ENCODE measurements around the gene HEATR5A. TPM values are rescaled to one million over a fixed set of nuclear protein-coding genes. Genes with fewer than 3 reads are reported as not detected.

The HEATR5A gene
- total and polyA plus RNA-seq, 2 of the 13 experiments (the other 11 are each of a cell fraction or from before 2014, with no cell fraction given) = 36.4 to 105 TPM

DNA sequence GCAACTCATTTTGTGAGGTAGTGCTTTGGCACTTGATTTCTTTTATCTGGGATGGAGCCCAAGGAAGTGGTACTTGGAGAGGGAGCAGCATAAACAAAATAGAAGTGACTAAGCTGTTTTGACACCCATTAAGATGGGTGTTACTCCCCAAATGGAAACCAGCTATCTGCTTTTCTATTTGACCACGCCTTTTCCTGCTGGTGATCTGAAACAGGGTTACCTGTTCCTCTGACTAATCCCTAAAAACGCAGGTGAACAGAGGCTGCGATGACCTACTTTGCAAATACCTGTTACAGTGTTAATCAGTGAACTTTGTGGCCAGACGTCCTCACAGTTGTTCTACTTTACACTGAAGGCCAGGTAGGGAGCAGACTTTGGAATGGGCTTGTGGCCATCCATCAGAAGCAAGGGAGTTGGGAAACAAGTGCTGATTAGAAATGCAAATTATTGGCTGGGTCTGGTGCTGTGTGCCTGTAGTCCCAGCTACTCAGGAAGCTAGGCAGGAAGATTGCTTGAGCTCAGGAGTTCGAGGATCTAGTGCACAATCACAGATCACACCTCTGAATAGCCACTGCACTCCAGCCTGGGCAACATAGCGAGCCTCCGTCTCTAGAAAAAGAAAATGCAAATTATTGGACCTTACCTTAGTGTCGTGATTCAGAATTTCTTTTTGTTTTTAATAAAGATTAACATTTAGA is 154.5 kb downstream of the HEATR5A start (continued):
- TF ChIP-seq, protein P1, sequence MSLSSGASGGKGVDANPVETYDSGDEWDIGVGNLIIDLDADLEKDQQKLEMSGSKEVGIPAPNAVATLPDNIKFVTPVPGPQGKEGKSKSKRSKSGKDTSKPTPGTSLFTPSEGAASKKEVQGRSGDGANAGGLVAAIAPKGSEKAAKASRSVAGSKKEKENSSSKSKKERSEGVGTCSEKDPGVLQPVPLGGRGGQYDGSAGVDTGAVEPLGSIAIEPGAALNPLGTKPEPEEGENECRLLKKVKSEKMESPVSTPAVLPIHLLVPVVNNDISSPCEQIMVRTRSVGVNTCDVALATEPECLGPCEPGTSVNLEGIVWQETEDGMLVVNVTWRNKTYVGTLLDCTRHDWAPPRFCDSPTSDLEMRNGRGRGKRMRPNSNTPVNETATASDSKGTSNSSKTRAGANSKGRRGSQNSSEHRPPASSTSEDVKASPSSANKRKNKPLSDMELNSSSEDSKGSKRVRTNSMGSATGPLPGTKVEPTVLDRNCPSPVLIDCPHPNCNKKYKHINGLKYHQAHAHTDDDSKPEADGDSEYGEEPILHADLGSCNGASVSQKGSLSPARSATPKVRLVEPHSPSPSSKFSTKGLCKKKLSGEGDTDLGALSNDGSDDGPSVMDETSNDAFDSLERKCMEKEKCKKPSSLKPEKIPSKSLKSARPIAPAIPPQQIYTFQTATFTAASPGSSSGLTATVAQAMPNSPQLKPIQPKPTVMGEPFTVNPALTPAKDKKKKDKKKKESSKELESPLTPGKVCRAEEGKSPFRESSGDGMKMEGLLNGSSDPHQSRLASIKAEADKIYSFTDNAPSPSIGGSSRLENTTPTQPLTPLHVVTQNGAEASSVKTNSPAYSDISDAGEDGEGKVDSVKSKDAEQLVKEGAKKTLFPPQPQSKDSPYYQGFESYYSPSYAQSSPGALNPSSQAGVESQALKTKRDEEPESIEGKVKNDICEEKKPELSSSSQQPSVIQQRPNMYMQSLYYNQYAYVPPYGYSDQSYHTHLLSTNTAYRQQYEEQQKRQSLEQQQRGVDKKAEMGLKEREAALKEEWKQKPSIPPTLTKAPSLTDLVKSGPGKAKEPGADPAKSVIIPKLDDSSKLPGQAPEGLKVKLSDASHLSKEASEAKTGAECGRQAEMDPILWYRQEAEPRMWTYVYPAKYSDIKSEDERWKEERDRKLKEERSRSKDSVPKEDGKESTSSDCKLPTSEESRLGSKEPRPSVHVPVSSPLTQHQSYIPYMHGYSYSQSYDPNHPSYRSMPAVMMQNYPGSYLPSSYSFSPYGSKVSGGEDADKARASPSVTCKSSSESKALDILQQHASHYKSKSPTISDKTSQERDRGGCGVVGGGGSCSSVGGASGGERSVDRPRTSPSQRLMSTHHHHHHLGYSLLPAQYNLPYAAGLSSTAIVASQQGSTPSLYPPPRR (CRISPR knock-in tag; IDR thresholded peaks at IDR 0.05; ENCODE audit: borderline replicate concordance) = peak; percentile 82
- peak; percentile 77 for TF ChIP-seq ARHGAP35 (CRISPR knock-in tag; IDR thresholded peaks at IDR 0.05; ENCODE audit: borderline replicate concordance)
- TF ChIP-seq PAF1 (CRISPR knock-in tag; IDR thresholded peaks at IDR 0.05) = no peak
- TF ChIP-seq MIXL1 (CRISPR knock-in tag; IDR thresholded peaks at IDR 0.05) = peak; percentile 99
- TF ChIP-seq ZNF274 (CRISPR knock-in tag; IDR thresholded peaks at IDR 0.05) = peak; percentile 74; the same call in 1 of the 2 replicates
- TF ChIP-seq, protein P2, sequence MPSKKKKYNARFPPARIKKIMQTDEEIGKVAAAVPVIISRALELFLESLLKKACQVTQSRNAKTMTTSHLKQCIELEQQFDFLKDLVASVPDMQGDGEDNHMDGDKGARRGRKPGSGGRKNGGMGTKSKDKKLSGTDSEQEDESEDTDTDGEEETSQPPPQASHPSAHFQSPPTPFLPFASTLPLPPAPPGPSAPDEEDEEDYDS (CRISPR knock-in tag; IDR thresholded peaks at IDR 0.05) = peak; percentile 86
- TF ChIP-seq ZZZ3 (CRISPR knock-in tag; IDR thresholded peaks at IDR 0.05; ENCODE audit: borderline replicate concordance) = peak; percentile 86
- TF ChIP-seq, protein P3, sequence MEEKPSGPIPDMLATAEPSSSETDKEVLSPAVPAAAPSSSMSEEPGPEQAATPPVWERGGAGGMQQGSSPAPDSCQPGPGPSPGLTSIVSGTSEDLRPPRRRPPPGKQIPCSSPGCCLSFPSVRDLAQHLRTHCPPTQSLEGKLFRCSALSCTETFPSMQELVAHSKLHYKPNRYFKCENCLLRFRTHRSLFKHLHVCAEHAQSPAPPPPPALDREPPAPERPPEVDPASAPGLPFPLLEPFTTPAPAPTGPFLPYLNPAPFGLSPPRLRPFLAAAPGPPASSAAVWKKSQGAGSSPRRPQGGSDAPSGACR (CRISPR knock-in tag; IDR thresholded peaks at IDR 0.05) = peak; percentile 85; the same call in 1 of the 2 replicates
- TF ChIP-seq RORA (CRISPR knock-in tag; IDR thresholded peaks at IDR 0.05) = no peak
- TF ChIP-seq, protein P4, sequence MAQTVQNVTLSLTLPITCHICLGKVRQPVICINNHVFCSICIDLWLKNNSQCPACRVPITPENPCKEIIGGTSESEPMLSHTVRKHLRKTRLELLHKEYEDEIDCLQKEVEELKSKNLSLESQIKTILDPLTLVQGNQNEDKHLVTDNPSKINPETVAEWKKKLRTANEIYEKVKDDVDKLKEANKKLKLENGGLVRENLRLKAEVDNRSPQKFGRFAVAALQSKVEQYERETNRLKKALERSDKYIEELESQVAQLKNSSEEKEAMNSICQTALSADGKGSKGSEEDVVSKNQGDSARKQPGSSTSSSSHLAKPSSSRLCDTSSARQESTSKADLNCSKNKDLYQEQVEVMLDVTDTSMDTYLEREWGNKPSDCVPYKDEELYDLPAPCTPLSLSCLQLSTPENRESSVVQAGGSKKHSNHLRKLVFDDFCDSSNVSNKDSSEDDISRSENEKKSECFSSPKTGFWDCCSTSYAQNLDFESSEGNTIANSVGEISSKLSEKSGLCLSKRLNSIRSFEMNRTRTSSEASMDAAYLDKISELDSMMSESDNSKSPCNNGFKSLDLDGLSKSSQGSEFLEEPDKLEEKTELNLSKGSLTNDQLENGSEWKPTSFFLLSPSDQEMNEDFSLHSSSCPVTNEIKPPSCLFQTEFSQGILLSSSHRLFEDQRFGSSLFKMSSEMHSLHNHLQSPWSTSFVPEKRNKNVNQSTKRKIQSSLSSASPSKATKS (CRISPR knock-in tag; IDR thresholded peaks at IDR 0.05) = no peak
- TF ChIP-seq ZNF547 (CRISPR knock-in tag; IDR thresholded peaks at IDR 0.05) = peak; percentile 65; the same call in 1 of the 2 replicates
- TF ChIP-seq, protein P5, sequence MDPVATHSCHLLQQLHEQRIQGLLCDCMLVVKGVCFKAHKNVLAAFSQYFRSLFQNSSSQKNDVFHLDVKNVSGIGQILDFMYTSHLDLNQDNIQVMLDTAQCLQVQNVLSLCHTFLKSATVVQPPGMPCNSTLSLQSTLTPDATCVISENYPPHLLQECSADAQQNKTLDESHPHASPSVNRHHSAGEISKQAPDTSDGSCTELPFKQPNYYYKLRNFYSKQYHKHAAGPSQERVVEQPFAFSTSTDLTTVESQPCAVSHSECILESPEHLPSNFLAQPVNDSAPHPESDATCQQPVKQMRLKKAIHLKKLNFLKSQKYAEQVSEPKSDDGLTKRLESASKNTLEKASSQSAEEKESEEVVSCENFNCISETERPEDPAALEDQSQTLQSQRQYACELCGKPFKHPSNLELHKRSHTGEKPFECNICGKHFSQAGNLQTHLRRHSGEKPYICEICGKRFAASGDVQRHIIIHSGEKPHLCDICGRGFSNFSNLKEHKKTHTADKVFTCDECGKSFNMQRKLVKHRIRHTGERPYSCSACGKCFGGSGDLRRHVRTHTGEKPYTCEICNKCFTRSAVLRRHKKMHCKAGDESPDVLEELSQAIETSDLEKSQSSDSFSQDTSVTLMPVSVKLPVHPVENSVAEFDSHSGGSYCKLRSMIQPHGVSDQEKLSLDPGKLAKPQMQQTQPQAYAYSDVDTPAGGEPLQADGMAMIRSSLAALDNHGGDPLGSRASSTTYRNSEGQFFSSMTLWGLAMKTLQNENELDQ (CRISPR knock-in tag; IDR thresholded peaks at IDR 0.05; ENCODE audit: borderline replicate concordance) = no peak
- peak; percentile 51 for TF ChIP-seq NFYC (CRISPR knock-in tag; IDR thresholded peaks at IDR 0.05)
- TF ChIP-seq ZNF317 (CRISPR knock-in tag; IDR thresholded peaks at IDR 0.05) = no peak
- TF ChIP-seq FOXA1 (IDR thresholded peaks at IDR 0.05) = no peak
- TF ChIP-seq FOXA1 (CRISPR knock-in tag; IDR thresholded peaks at IDR 0.05) = peak; percentile 37; the same call in 1 of the 2 replicates
- 0 out of 2 replicates have a peak, but pooled peaks have one; percentile 80 for TF ChIP-seq ZFP41 (CRISPR knock-in tag; IDR thresholded peaks at IDR 0.05; ENCODE audit: borderline replicate concordance)
- TF ChIP-seq KAT2B (IDR thresholded peaks at IDR 0.05; ENCODE audit: borderline replicate concordance, low read depth, low read length) = no peak
- no peak for TF ChIP-seq KDM1A (CRISPR knock-in tag; IDR thresholded peaks at IDR 0.05)
- no peak for TF ChIP-seq NR2F2 (IDR thresholded peaks at IDR 0.05; ENCODE audit: borderline replicate concordance, low read depth)
